ENCODE results near the gene SLC2A13. TPM values are rescaled to one million over a fixed set of nuclear protein-coding genes. Genes with fewer than 3 reads are reported as not detected.

Gene SLC2A13
- total RNA-seq, 1 experiment from 2014 or later, result 7.0 TPM

DNA sequence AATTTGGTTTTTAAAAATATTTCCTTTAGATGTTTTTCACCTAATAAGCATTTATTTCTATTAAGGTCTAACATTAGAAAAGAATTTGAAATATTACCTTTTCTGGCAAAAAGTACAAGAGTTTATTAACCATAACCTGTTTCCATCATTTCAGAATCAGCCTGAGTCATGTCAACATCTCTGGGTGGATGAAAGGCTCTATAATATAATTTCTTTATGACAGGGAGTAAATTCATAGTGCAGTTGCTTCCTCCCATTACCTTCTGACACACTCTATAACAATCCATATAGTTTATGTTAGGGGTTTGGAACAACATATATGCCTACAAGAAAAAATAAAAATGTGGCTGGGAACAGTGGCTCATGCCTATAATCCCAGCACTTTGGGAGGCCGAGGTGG is 134.5 kb downstream of the SLC2A13 start:
- Mint-ChIP-seq H3K4me1 (peaks cover 6 to 7% of the 10 kb centered on the region in 2 experiments; a peak in 3 of 4 replicates), H3K36me3 (ENCODE audit: insufficient read depth in 1 of 3, low read depth in 3 of 3) (peaks cover 5 to 6% (median 5%) of the 10 kb centered on the region in 3 experiments; a peak in 4 of 7 replicates), H3K27ac (no peak overlapping the region), H3K27me3 (ENCODE audit: low read depth) (no peaks in the 10 kb centered on the region), H3K9me3 (peaks cover 3 to 9% of the 10 kb centered on the region in 2 experiments; a peak in 3 of 5 replicates), H3K4me3 (no peak overlapping the region)
- Histone ChIP-seq H3K14ac (ENCODE audit: insufficient read depth, low read length) (no peak overlapping the region), H2BK5ac (ENCODE audit: insufficient read length, low read length) (no peak overlapping the region), H3K9me3 (ENCODE audit: control insufficient read depth, low read depth, low read length) (no peaks in the 10 kb centered on the region), H3K79me1 (ENCODE audit: insufficient read depth, low read depth, low read length, poor library complexity, severe bottlenecking) (no peaks in the 10 kb centered on the region), H4K91ac (ENCODE audit: insufficient read length, low read depth, low read length) (no peak overlapping the region), H4K20me1 (ENCODE audit: control insufficient read depth, insufficient read depth, insufficient read length) (no peaks in the 10 kb centered on the region), H3K79me2 (ENCODE audit: insufficient read depth, low read length) (no peaks in the 10 kb centered on the region; the same call in 1 of the 2 replicates), H3K4ac (ENCODE audit: low read depth, low read length) (no peak overlapping the region), H2BK12ac (ENCODE audit: insufficient read length, low read depth, low read length) (no peak overlapping the region), H2BK20ac (ENCODE audit: low read depth, low read length, poor library complexity, severe bottlenecking) (no peak overlapping the region), H3K4me2 (ENCODE audit: insufficient read depth, insufficient read length, low read length) (no peak overlapping the region), H4K5ac (ENCODE audit: insufficient read length, low read depth, low read length) (no peak overlapping the region), H3K4me1 (ENCODE audit: insufficient read depth, low read length) (no peaks in the 10 kb centered on the region; the same call in none of the 2 replicates), H3K23me2 (ENCODE audit: insufficient read length, low read depth, low read length, poor library complexity, severe bottlenecking) (no peaks in the 10 kb centered on the region), H3K27me3 (ENCODE audit: insufficient read depth, low read length) (no peaks in the 10 kb centered on the region), H3K23ac (ENCODE audit: insufficient read length, low read depth, low read length) (no peak overlapping the region), H3T11ph (ENCODE audit: low read length) (no peak overlapping the region), H2BK15ac (ENCODE audit: low read depth, low read length) (no peak overlapping the region), H2BK120ac (ENCODE audit: low read depth, low read length, poor library complexity, severe bottlenecking) (no peak overlapping the region), H3K27ac (ENCODE audit: insufficient read length, low read depth, low read length) (no peak overlapping the region), H4K8ac (replicated peaks; ENCODE audit: insufficient read length, low read depth, low read length) (no peak overlapping the region), H3K56ac (ENCODE audit: insufficient read length, low read depth, low read length) (no peak overlapping the region), H2AFZ (ENCODE audit: low read length) (no peak overlapping the region), H2AK5ac (ENCODE audit: insufficient read length, low read length) (no peak overlapping the region), H3K9ac (ENCODE audit: extremely low read depth, insufficient read length, low read length) (no peak overlapping the region), H3K18ac (ENCODE audit: insufficient read length, low read depth, low read length) (no peak overlapping the region)
- TF ChIP-seq, protein P1, sequence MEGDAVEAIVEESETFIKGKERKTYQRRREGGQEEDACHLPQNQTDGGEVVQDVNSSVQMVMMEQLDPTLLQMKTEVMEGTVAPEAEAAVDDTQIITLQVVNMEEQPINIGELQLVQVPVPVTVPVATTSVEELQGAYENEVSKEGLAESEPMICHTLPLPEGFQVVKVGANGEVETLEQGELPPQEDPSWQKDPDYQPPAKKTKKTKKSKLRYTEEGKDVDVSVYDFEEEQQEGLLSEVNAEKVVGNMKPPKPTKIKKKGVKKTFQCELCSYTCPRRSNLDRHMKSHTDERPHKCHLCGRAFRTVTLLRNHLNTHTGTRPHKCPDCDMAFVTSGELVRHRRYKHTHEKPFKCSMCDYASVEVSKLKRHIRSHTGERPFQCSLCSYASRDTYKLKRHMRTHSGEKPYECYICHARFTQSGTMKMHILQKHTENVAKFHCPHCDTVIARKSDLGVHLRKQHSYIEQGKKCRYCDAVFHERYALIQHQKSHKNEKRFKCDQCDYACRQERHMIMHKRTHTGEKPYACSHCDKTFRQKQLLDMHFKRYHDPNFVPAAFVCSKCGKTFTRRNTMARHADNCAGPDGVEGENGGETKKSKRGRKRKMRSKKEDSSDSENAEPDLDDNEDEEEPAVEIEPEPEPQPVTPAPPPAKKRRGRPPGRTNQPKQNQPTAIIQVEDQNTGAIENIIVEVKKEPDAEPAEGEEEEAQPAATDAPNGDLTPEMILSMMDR (conservative IDR thresholded peaks at IDR 0.05), result no peak
- no CpG with 5 or more reads among the region's 1 CpG for WGBS (ENCODE audit: extremely low coverage, insufficient read length, low lambda C conversion rate)
- no peak for DNase-seq
